Lower lobe of right lung (tissue), 2 donors: ENCODE measurements around the gene CASS4. TPM values are rescaled to one million over a fixed set of nuclear protein-coding genes. Genes with fewer than 3 reads are reported as not detected.

Experiments
- ATAC-seq, 2 donors: fragments of 200-7000 bp; cut with Tn5 transposase; one replicate each; pipeline ENCODE4 v1.9.1; 2020 to 2022; ENCODE audit warnings: mild to moderate bottlenecking in 2 of 2, moderate library complexity in 2 of 2
- DNase-seq: peaks from one replicate; pipeline ENCODE4 v3.0.0-alpha.2; 2020
- H3K27ac ChIP-seq: fragments of 200-600 bp; one replicate; pipeline ENCODE4 v1.8.0; 2022
- H3K27me3 ChIP-seq: fragments of 200-600 bp; one replicate; pipeline ENCODE4 v1.8.0; 2022; ENCODE audit warnings: low read depth
- H3K36me3 ChIP-seq: fragments of 200-600 bp; one replicate; pipeline ENCODE4 v1.8.0; 2022; ENCODE audit warnings: mild to moderate bottlenecking
- H3K4me1 ChIP-seq: fragments of 200-600 bp; one replicate; pipeline ENCODE4 v1.8.0; 2022
- H3K4me3 ChIP-seq: fragments of 200-600 bp; one replicate; pipeline ENCODE4 v1.8.0; 2022; ENCODE audit warnings: mild to moderate bottlenecking
- H3K9me3 ChIP-seq: fragments of 200-600 bp; one replicate; pipeline ENCODE4 v1.8.0; 2022
- CTCF ChIP-seq: fragments of 200-600 bp; IDR thresholded peaks from one replicate; pipeline ENCODE4 v1.8.0; 2022; ENCODE audit warnings: antibody characterized with exemption, mild to moderate bottlenecking
- intact Hi-C: fragments of 100-400 bp; cut with DNase I; formaldehyde crosslinking; loops from one replicate; pipeline ENCODE4 v1.11.0; 2022
- total RNA-seq: library from RNA; stranded (reverse); fragmentation: NEBNext Ultra II Directional; extraction: Animal tissue kit (Norgen Biotek cat#: 25700); gene quantifications from one replicate; pipeline ENCODE4 v1.2.1, GENCODE V29; 2021
- donor health status: DM: no; HTN: yes; CAD: no; lungs with severe emphysema.

The CASS4 gene
- total RNA-seq, 1 donor from 2014 or later = 23.9 TPM

GRCh38 chr20:56429502-56429901 lies 17.4 kb downstream of the CASS4 start:
- Histone ChIP-seq H3K4me1 (peaks cover 67% of the 10 kb centered on the region), H3K27ac (peak overlapping the region; percentile 47)
- intact Hi-C loops = no loop called here

GRCh38 chr20:56429941-56430340 lies 17.9 kb downstream of the CASS4 start:
- Histone ChIP-seq H3K4me1 (peaks cover 62% of the 10 kb centered on the region), H3K4me3 (no peak overlapping the region), H3K36me3 (peaks cover 4% of the 10 kb centered on the region), H3K27me3 (no peaks in the 10 kb centered on the region), H3K9me3 (no peaks in the 10 kb centered on the region), H3K27ac (peak overlapping the region; percentile 47)
- DNase-seq = no peak
- no peak for ATAC-seq
- no peak for TF ChIP-seq CTCF
- intact Hi-C loops = no loop called here

More at GRCh38 chr20:56429502-56429901, 17.4 kb downstream of the CASS4 start:
- no peaks in the 10 kb centered on the region for H3K9me3 ChIP-seq
- TF ChIP-seq CTCF = no peak
- no peak overlapping the region for H3K4me3 ChIP-seq
- ATAC-seq (peak; percentile 6 to 20), DNase-seq (no peak)
- peaks cover 4% of the 10 kb centered on the region for H3K36me3 ChIP-seq
- no peaks in the 10 kb centered on the region for H3K27me3 ChIP-seq

GRCh38 chr20:56430461-56430860 lies 18.4 kb downstream of the CASS4 start:
- DNase-seq (peak; percentile 51), ATAC-seq (peak; percentile 59 to 73)
- no peak for TF ChIP-seq CTCF
- Histone ChIP-seq H3K27me3 (no peaks in the 10 kb centered on the region), H3K9me3 (no peaks in the 10 kb centered on the region), H3K4me3 (no peak overlapping the region), H3K4me1 (peaks cover 65% of the 10 kb centered on the region), H3K36me3 (peaks cover 4% of the 10 kb centered on the region), H3K27ac (peak overlapping the region; percentile 47)
- intact Hi-C loops = no loop called here

- intact Hi-C loops = no loop called here
- H3K9me3 ChIP-seq = no peaks in the 10 kb centered on the region
- H3K4me3 ChIP-seq = no peak overlapping the region
- peak overlapping the region; percentile 47 for H3K27ac ChIP-seq
- no peak for ATAC-seq
- H3K4me1 ChIP-seq = peaks cover 67% of the 10 kb centered on the region
- no peak for TF ChIP-seq CTCF
- no peaks in the 10 kb centered on the region for H3K27me3 ChIP-seq
- peaks cover 4% of the 10 kb centered on the region for H3K36me3 ChIP-seq
- DNase-seq = no peak
These were observed 18.9 kb downstream of the CASS4 start for GRCh38 chr20:56430957-56431356.

- no peak for TF ChIP-seq CTCF
- peaks cover 67% of the 10 kb centered on the region for H3K4me1 ChIP-seq
- no peak for ATAC-seq
These were observed 19.4 kb downstream of the CASS4 start for GRCh38 chr20:56431471-56431870.

More at GRCh38 chr20:56431471-56431870, 19.4 kb downstream of the CASS4 start:
- H3K27ac ChIP-seq = peak overlapping the region; percentile 47
- H3K4me3 ChIP-seq = no peak overlapping the region
- peaks cover 4% of the 10 kb centered on the region for H3K36me3 ChIP-seq
- intact Hi-C loops = no loop called here
- no peaks in the 10 kb centered on the region for H3K27me3 ChIP-seq
- DNase-seq = no peak
- no peaks in the 10 kb centered on the region for H3K9me3 ChIP-seq
